ENCODE data around the gene FUZ.
"Not testable (repeated sequence)": the region's sequence is repeated elsewhere in the genome, so short reads cannot be mapped to it uniquely, and the experiment has no call there.

Gene FUZ

DNA sequence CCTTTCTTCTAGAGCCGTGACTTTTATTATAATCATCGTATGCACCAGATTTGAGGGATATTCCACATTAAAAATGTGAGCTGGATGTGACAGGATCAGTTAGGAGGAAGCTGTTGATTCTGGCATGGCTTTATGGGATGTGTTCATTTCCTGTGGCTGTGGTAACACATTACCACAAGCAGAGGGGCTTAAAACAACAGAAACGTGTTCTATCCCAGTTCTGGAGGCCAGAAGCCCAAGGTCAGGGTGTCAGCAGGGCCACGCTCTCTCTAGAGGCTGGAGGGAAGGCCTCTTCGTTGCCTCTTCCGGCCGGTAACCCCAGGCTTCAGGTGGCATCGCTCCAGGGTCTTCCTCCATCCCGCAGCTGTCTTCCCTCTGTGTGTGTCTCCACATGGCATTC, 19.5 kb upstream of the FUZ start:
- DNase-seq (ENCODE audit: low spot score) = no peak

DNA sequence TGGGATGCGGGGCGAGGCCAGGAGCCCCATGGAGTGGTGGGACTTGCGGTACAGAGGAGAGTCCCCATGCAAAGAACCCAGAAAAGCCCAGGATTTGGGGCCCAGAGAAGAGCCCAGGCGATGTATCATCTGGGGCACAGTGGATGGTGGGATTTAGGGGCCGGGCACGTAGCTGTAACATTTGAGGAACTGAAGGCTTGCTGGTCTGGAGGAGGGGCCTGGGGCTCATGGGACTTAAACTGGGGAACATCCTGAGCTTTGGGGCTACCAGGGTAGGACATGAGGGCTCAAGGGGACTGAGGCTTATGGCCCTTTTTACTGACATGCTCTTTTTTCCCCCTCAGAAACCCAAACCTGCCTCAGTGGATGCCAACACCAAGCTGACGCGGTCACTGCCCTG, 18.5 kb upstream of the FUZ start:
- DNase-seq (ENCODE audit: low spot score) = no peak

DNA sequence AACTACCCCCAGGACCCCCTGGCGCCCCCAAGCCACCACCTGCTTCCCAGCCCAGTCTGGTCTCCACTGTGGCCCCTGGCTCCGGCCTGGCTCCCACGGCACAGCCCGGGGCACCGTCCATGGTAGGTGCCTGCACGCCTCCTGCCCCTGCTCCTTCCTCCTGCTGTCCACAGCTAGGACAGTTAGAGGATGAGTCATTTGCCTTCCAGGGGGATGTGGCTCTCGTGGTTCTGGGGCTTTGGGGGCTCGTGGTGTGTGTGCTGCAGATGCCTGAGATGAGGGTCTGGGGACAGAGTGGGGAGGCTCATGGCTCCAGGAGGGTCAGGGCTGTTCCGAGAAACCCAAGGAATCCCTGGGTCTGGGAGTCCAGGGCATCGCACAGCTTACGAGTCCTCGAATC, 17.7 kb upstream of the FUZ start:
- no peak for DNase-seq (ENCODE audit: low spot score)

DNA sequence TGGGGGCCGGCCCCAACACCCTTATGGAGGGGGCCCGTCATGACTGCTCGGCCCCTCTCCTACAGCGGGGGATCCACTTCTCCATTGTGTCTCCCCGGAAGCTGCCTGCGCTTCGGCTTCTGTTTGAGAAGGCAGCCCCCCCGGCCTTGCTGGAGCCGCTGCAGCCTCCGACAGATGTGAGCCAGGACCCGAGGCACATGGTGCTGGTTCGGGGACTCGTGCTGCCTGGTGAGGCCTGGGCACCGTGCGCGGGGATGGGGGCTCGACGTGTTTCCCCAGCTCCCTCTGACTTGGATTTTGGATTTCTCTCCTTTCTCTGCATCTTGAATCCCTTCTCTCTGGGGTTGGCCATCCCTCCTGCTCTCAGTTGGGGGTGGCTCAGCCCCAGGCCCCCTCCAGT, 16.6 kb upstream of the FUZ start:
- DNase-seq (ENCODE audit: low spot score) = no peak

DNA sequence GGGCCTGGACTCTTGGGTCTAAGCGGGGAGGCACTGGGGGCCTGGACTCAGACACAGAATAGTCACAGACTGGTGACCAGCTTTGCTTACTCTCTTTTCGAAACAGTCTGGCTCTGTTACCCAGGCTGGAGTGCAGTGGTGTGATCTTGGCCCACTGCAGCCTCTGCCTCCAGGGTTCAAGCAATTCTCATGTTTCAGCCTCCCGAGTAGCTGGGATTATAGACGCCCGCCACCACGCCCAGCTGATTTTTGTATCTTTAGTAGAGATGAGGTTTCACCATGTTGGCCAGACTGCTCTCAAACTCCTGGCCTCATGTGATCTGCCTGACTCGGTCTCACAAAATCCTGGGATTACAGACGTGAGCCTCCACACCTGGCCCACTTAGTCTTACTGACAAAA, 16.1 kb upstream of the FUZ start:
- no peak for DNase-seq (ENCODE audit: low spot score)

DNA sequence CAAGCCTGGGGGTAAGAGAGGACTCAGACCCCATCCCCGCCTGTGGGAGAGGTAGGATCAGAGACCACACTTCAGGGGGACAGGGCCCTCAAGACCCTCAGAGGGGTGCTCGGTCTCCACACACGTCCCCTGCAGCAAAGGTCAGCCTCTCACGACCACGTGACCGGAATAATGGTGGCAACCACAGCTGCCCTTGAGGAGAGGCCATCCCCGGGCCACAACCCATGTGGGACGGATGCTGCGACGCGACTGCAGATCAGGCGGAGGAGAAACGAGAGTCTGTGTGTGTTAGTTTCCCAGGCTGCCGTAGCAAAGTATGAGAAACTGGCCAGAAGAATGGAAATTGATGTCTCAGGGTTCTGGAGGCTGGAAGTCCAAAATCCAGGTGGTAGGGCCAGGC, 13.9 kb upstream of the FUZ start:
- no peak for DNase-seq (ENCODE audit: low spot score)

DNA sequence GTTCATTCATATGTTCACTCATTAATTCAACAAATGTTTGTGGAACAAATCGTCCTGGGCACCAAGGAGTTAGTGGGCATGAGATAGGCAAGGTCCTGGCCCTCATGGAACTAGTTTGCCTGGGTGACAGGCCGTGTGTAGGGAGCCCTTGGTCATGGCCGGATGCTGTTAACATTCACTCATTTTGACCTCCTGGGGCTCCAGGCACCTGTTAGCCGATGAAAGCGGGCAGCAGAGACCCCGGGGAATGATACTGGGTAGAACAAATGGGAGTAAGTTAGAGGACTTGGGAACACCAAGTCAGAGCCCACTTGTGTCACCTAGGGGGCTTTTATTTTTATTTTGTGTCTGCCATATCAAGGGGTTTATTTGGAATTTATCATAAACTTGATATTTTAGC, 11.6 kb upstream of the FUZ start:
- DNase-seq (ENCODE audit: low spot score) = no peak

DNA sequence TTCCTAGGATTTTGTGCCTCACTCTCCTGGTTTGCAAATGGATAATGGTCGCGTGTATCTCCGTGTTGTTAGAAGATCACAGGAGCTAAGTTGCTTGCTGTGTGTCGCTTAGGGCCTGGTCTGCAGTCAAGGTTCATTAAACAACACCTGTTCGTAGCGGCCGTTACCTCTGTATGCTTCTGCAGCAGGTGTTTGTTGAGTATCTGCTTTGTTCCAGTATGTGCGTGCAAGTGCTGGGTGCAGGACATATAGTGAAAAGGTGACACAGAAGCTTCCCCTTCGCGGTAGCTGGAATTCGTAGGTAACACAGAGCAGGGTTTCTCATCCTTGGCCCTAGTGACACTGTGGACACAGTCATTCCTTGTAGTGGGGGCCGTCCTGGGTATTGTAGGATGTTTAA, 10.4 kb upstream of the FUZ start:
- DNase-seq (ENCODE audit: low spot score) = no peak

DNA sequence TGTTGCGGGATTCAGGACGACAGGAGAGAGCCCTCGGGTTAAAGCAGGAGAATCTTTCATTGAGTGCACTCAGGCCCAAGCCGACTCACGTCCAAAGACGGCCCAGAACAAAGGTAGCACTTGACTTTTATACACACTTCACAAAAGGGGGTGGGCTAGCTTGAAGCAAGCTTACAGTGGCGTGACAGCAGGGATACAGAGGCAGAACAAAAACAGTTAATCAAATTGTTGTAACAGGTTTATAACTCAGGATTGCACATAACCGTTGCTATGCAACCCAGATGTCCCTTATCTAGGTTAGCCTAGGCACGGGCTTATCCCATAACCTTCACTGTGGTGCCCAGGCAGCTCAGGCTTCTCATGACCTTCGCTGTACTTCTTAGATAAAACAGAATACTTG, 7.0 kb upstream of the FUZ start:
- DNase-seq (ENCODE audit: low spot score) = no peak

DNA sequence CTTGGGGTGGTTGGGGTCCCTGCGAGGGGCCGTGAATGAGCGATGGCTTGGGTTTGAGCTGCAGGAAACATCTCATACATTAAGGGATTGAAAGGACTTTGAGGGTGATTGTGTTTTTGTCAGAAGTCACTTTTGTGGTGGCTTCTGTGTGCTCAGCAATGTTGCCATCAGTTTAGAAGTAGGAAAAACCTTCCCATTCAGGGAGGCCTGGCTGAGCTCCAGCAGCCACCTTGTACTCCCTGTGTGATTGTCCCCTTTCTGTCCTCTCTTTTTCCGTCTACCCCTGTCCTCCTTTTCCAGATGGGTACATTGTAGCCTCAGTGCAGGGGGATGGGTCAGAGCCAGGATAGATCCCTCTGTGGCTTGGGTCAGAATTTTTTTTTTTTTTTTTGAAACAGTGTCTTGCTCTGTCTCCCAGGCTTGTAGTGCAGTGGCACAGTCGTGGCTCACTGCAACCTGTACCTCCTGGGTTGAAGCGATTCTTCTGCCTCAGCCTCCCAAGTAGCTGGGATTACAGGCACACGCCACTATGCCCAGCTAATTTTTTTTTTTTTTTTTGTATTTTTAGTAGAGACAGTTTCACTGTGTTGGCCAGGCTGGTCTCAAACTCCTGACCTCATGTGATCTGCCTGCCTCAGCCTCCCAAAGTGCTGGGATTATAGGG, 6.5 kb upstream of the FUZ start:
- DNase-seq (ENCODE audit: low spot score) = not testable (repeated sequence)

DNA sequence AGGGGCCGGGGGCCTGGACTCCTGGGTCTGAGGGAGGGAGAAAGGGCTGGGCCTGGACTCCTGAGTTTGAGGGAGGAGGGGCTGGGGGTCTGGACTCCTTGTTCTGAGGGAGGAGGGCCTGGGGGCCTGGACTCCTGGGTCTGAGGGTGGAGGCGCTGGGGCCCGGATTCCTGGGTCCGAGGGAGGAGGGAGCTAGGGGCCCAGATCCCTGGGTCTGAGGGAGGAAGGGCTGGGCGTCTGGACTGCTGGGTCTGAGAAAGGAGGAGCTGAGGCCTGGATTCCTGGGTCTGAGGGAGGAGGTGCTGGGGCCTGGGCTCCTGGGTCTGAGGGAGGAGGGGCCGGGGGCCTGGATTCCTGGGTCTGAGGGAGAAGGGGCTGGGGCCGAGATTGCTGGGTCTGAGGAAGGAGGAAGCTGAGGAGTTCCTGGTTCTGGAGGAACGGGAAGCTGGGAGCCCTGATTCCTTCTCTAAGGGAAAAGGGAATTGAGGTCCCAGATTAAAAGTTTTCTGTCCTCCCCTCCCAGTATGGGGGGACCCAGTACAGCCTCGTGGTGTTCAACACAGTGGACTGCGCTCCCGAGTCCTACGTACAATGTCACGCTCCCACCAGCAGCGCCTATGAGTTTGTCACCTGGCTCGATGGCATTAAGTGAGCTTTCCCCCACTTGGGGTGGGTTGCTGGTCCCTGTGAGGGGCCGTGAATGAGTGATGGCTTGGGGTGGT, 5.7 kb upstream of the FUZ start:
- DNase-seq (ENCODE audit: low spot score) = no peak

DNA sequence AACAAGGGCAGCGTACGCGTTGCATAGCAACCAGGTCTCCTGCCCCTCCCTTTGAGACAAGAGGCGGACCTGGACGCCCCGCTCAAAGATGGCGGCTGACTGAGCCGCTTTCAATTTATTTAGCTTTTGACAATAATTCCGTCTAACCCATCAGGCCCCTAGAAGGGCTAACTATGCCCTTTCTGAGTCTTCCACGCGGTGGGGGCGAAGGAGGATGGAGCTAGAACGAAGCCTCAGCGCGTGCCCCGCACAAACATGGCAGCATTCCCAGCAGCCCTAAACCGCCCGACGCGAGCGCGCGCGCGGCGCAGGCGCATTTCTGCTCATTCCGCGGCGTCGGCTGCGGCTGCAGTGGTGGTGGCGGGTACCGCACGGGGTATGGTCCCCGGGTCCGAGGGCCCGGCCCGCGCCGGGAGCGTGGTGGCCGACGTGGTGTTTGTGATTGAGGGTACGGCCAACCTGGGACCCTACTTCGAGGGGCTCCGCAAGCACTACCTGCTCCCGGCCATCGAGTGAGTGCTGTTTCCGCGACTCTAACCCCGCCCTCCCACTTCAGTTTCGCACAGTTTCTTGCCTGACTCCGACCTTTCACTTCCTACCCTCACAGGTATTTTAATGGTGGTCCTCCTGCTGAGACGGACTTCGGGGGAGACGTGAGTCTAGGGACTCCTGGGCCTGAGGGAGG, 5.0 kb upstream of the FUZ start, which contains the start of gene MED25:
TSS of gene MED25 (plus strand) at position 326 of the 685 bp plus-strand sequence. CDS start at position 379, 53 bp downstream.
- DNase-seq (ENCODE audit: low spot score) = peak; percentile 91

DNA sequence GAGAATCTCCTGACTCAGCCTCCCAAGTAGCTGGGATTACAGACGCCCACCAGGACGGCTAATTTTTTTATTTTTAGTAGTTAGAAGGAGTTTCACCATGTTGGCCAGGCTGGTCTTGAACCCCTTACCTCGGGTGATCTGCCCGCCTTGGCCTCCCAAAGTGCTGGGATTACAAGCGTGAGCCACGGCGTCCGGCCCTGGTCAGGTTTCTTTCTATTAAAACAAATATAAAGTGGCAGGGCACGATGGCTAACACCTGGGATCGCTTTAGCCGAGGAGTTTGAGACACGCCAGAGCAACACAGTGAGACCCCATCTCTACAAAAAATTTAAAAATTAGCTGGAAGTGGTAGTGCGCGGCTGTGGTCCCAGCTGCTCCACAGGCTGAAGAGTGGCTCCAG, 3.5 kb upstream of the FUZ start:
- DNase-seq (ENCODE audit: low spot score) = no peak

DNA sequence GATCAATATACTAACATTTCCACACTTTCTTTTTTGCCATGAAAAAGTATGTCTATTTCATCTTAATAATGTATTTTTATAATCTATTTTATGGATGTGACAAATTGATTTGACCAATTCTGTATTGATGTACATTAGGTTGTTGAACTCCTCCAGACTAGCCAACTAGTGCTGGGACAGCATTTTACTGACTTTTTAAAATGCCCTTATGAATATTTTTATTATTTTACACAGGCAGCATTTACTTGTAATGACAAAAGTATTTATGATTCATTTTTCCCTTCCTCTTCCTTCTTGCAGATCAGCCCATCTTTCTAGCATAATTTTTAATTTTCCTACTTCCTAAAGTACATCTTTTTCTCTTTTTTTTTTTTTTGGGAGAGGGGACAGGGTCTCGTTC, 918 bp upstream of the FUZ start:
- no peak for DNase-seq (ENCODE audit: low spot score)

DNA sequence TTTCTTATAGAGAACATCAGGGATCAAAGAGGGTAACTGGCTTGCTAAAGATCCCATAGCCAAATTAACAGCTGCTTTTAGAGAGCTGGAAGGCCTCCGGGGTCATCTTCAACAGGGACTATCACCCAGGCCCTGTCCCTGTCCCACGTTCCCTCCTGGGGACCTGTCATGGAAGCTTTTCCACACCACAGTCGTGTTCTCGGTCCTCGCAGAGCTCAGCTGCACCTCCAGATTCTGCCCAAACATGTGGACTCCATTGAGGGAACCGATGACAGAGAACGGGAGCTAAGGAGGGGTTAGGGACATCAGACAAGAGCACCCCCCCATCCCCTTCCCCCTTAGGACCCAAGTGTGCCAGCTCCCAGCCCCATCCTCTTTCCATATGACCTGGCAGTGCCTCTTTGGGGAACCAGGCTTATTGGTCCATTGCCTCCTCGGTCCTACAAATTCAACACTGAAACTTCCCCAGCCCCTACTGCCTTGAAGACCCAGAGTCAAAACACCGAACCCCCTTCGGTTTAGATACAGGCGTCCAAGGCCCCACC, 568 bp downstream of the FUZ start:
- no peak for DNase-seq (ENCODE audit: low spot score)

DNA sequence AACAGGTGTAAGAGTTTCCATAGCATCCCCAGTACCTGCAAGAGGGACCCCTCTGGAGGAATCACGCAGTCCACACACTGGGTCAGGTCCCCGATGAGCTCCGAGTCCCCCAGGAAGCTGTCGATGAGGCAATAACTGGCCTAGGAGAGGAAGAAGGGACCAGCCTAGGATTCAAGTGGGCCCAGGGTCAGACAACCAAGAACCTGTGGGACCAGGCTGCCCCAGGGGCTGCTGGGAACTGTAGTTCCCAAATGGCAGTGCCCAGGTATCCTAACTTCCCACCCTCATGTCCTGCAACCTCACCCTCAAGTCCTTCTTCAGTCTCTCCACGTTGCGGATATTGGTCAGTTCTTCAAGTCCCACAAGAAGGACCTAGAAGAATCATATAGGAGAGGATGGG, 1.8 kb downstream of the FUZ start:
- DNase-seq (ENCODE audit: low spot score) = no peak

DNA sequence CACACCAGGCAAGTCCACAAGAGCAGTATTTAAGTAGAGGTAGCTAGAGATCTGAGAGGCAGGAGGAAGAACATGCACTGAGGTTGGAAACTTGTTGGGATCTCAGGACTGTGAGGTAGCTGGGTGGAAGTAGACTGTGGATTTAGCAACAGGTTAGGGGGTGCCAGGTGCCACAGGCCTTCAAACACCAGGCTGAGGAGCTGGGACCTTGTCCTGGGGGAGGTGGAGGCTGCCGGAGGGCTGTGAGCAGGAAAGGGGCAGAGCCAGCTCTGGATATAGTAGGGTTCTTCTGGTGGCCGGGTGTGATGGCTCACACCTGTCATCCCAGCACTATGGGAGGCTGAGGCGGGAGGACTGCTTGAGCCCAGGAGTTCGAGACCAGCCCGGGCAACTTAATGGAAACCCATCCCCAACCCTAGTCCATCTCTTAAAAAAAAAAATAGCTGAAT, 3.1 kb downstream of the FUZ start:
- DNase-seq (ENCODE audit: low spot score) = no peak

DNA sequence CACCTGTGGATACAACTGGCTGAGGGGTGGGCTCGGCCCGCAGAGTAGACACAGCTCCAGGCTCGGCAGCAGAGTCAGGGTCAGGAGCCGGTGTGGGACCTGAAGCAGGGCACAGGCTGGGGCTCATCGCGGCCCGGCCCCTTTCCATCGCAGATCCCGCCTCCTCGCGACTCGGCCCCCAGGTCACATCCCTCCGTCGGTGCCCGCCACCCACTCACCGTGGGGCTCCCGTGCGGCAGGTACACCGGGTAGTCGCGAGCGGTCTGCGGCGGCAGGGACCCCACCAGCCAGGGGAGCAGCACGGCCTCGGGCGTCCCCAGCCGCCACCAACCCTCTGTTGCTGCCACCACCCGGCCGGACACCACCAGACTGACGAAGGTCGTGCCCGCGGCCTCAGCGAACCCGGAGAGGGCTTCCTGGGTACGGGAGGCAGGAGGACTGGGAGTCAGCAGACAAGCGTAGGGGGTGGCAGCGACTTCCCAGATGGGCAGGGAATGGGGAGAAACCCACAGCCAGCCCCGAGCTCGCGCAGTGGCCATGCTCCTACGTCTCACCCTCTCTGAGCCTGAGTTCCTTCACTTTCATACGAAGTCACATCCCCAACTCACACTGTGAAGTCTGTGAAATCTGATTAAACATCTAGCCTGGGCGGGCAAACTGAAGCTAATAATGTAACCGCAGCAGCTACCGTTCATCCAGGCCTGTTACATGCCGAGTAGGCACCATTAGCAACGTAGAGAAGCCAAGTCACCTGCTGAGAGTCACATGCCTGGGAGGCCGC, 3.7 kb downstream of the FUZ start:
- peak; percentile 58 for DNase-seq (ENCODE audit: low spot score)

DNA sequence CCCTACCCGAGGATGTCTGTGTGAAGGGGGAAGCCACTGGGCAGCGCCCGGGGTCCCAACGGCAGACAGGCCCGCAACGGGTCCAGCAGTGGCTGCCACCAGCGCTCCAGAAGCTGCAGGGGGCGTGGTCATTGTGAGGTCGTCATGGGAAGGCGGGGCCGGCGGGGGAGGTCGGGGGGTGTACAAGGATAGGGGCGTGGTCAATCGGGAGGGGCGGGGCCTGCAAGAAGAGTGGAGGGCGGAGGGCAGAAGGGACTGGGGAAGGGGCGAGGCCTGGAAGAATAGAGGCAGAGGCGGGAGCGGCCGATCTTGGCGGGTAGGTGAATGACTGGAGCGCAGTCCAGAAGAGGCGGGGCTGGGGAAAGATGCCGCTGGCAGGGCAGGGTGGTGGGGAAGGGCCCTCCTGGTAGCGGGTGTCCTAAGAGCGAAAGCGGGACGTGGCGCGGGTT, 4.4 kb downstream of the FUZ start:
- peak; percentile 93 for DNase-seq (ENCODE audit: low spot score)

DNA sequence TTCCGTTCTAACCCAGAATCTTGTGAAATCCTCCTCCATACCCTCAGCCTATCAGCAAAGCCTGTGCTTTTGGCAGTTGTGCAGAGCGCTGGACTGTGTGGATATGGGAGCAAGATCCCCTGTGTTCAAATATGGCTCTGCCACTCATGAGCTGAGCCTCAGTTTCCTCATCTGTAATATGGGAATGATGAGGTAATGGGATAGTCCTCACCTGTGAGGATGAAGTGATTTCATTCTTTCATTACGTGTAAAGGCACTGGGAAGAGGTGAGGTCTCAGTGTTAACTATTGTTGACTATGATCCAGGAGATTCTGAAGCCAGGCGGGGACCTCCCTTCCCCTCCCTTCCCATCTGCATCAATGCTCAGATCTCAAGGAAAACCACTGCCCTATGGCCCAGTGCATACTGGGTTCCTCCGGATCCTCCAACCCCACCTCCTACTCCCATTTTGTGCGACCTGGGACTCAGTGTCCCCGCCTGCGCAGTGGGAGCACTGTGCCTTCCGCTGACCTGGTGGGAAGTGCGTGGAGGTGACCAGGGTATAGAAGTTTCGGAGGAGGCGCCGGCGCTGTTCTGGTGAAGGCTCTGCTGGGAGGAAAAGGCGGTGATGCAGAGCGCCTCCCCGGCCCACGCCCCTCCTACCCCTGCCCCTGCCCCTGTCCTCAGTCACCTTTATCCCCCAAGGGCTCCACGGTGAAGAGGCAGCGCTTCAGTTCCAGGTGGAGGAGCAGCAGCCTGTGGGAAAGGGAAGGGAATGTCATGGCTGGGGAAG, 5.0 kb downstream of the FUZ start:
- no peak for DNase-seq (ENCODE audit: low spot score)
